Bone marrow (tissue), 2 donors: ENCODE measurements around the gene VWA1.
"Not testable (repeated sequence)": the region's sequence is repeated elsewhere in the genome, so short reads cannot be mapped to it uniquely, and the experiment has no call there.

ENCODE experiments used
- DNase-seq, 2 donors: peaks; one replicate each; lab custom pipeline; 2025; lab: John Stamatoyannopoulos, UW

Gene VWA1

DNA sequence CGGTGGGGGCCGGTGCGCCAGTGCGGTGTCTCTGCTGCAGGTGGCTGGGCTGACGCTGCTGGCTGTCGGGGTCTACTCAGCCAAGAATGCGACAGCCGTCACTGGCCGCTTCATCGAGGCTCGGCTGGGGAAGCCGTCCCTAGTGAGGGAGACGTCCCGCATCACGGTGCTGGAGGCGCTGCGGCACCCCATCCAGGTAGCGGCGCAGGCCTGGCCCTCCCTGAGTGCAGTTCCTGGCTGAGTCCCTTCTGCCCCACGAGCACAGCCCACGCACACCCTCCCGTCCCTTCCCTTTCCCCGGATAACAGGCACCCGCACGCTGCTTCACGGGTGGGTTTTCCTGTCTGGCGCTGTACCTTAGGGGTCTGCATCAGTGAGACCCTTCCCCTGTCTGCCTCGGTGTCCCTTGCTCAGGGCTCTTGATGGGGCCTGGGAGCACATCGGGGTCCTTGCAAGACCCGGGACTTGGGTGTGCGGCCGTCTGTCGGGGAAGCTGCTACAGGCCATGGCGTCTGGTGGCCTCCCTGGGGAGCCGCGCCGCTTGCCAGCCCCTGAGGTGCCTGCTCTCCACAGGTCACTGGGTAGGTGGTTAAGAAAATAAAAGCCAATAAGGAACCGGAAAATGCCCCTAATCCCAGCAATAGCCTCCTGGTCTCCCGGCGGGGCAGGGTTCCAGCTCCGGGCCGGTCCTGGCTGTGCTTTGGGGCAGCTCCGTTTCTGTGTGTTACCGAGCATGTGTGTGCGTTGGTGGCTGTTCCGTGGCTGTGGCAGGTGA is 49.7 kb downstream of the VWA1 start:
- DNase-seq: not testable (repeated sequence)

GRCh38 chr1:1485755-1486317 is 50.3 kb downstream of the VWA1 start:
- not testable (repeated sequence) for DNase-seq

DNA sequence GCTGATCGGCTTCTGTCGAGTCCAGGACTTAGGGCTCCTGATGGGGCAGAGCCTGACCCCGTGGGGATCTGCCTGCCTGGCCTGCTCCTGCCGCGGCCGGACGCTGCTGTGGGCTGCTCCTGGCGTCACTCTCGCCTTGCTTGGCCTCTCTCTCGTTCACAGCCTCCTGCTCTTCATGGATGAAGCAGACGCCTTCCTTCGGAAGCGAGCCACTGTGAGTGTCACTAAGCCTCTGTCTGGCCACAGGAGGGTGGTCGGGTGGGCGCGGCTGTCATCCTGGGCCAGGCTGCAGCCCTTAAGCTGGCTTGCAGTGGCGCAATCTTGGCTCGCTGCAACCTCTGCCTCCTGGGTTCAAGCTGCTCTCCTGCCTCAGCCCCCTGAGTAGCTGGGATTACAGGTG is 52.2 kb downstream of the VWA1 start:
- DNase-seq: no peak

- DNase-seq: no peak
Observed at GRCh38 chr1:1489231-1489630, 53.7 kb downstream of the VWA1 start.

- DNase-seq: no peak
Observed at GRCh38 chr1:1489861-1490260, 54.4 kb downstream of the VWA1 start.

DNA sequence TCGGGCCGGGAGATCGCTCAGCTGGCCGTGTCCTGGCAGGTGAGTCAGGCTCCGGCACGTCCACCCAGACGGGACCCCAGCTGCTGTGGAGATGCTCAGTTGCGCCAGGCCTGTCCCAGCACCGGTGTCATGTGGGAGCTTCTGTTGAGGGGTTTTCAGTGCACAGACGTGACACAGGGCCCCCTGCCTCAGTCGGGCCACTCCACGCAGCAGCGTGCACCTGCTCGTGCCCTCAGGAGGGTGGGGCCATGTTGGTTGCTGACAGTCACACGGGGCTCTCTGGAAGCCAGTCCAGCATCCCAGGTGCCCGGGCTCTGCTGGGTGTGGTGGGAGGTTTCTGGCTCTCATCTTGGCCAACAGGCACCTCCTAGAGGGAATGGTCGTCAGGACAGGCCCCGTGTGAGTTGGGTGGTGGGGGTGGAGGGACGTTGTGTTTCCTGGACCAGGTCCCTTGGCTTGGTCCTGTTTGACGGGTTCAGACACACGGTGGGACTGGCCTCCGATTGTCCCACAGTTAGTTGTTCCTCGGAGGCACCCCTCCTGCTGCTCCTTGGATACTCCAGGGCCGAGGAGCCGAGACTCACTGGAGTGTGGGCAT is 55.2 kb downstream of the VWA1 start:
- DNase-seq: no peak

- DNase-seq: no peak
Observed at GRCh38 chr1:1491601-1492000, 56.1 kb downstream of the VWA1 start.
